ENCODE data around the gene PARD3B. TPM values are rescaled to one million over a fixed set of nuclear protein-coding genes. Genes with fewer than 3 reads are reported as not detected.

Gene PARD3B
- total and polyA plus RNA-seq, 2 experiments from 2014 or later = 3.5 to 4.4 TPM

GRCh38 chr2:205103699-205104098 is 558.4 kb downstream of the PARD3B start (continued):
- TF ChIP-seq REST (IDR thresholded peaks at IDR 0.05; ENCODE audit: unreplicated experiment) (no peak), JUNB (IDR thresholded peaks at IDR 0.05; ENCODE audit: unreplicated experiment) (no peak), ZNF331 (CRISPR knock-in tag; IDR thresholded peaks at IDR 0.05; ENCODE audit: low read depth) (no peak), STAT1 (IDR thresholded peaks at IDR 0.05; ENCODE audit: unreplicated experiment) (no peak)

DNA sequence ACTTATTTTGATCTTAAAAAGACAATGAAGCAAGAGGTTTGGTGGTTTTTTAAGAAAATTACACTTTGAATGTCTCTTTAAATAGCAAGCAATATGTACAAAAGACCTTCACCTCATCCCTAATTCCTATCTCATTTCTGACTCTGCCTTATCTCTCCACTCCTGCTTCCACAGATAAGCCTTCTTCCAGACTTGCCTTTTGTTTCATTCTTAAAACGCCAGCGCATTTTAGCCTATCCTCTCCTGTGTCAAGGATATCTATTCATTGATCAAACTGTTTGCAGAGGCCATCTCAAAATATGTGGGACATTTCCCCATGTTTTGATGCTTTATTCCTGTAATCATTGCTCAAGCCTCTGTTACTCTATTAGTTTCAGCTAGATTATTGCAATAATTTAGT is 562.5 kb downstream of the PARD3B start:
- no peak overlapping the region for H3K4me3 ChIP-seq
- peaks cover 9% of the 10 kb centered on the region; the same call in 1 of the 2 replicates for H3K4me1 ChIP-seq (ENCODE audit: insufficient read depth)
- H3K4me3 Mint-ChIP-seq = no peak overlapping the region
- no peaks in the 10 kb centered on the region for H3K27me3 Mint-ChIP-seq (ENCODE audit: insufficient read depth, low read depth, poor library complexity)
- H3K4me2 ChIP-seq = no peak overlapping the region
- no peaks in the 10 kb centered on the region for H3K27me3 ChIP-seq (ENCODE audit: insufficient read depth)
- H3K27ac ChIP-seq (ENCODE audit: low read depth) = no peak overlapping the region
- H3K27ac Mint-ChIP-seq = no peak overlapping the region
- no peak for TF ChIP-seq ZNF114 (CRISPR knock-in tag; IDR thresholded peaks at IDR 0.05)
- TF ChIP-seq REST (IDR thresholded peaks at IDR 0.05; ENCODE audit: unreplicated experiment) = no peak
- TF ChIP-seq ZNF331 (CRISPR knock-in tag; IDR thresholded peaks at IDR 0.05; ENCODE audit: low read depth) = no peak
- TF ChIP-seq, protein P1, sequence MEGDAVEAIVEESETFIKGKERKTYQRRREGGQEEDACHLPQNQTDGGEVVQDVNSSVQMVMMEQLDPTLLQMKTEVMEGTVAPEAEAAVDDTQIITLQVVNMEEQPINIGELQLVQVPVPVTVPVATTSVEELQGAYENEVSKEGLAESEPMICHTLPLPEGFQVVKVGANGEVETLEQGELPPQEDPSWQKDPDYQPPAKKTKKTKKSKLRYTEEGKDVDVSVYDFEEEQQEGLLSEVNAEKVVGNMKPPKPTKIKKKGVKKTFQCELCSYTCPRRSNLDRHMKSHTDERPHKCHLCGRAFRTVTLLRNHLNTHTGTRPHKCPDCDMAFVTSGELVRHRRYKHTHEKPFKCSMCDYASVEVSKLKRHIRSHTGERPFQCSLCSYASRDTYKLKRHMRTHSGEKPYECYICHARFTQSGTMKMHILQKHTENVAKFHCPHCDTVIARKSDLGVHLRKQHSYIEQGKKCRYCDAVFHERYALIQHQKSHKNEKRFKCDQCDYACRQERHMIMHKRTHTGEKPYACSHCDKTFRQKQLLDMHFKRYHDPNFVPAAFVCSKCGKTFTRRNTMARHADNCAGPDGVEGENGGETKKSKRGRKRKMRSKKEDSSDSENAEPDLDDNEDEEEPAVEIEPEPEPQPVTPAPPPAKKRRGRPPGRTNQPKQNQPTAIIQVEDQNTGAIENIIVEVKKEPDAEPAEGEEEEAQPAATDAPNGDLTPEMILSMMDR (conservative IDR thresholded peaks at IDR 0.05; ENCODE audit: low read depth in 2 of 2) = no peak
- H4K20me1 ChIP-seq (replicated peaks; ENCODE audit: insufficient read depth) = no peaks in the 10 kb centered on the region
- no peaks in the 10 kb centered on the region for H3K79me2 ChIP-seq (replicated peaks; ENCODE audit: insufficient read depth)
- no peak for ATAC-seq
- no peaks in the 10 kb centered on the region for H3K36me3 Mint-ChIP-seq (ENCODE audit: low read depth)
- H3K4me1 Mint-ChIP-seq = peaks cover 5% of the 10 kb centered on the region; the same call in 2 of the 3 replicates
- DNase-seq (ENCODE audit: low spot score) = no peak
- no peaks in the 10 kb centered on the region for H3F3A ChIP-seq (replicated peaks; ENCODE audit: low read depth)
- no peaks in the 10 kb centered on the region for H3K9me3 Mint-ChIP-seq
- H3K9me2 ChIP-seq (ENCODE audit: insufficient read depth) = no peaks in the 10 kb centered on the region
- no peaks in the 10 kb centered on the region for H3K36me3 ChIP-seq (ENCODE audit: insufficient read depth)
- no peak overlapping the region for H2AFZ ChIP-seq
